ENCODE results near the gene ENDOV.

ENDOV gene

DNA sequence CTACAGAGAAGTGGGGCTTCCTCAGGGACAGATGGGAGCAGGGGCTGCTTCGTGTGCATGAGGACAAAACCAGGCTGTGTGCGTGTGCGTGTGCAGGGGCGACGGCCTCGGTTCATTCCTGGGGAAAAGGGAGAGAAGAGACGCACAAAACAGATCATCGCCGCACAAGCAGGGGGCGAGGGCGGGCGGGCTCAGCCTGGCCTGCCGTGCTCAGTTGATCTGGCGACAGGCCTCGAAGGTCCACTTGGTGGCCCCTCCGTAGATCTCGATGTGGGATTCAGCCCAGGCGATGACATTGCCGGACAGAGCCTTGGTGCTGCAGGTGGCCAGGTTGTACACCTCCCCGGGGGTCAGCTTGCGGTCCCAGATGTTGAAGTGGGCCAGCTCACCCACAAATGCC lies 55.6 kb downstream of the ENDOV start:
- Histone ChIP-seq H3K27me3 (ENCODE audit: insufficient read depth, low read length) (peaks cover 33% of the 10 kb centered on the region), H3K36me3 (ENCODE audit: insufficient read depth, low read length) (no peaks in the 10 kb centered on the region)

DNA sequence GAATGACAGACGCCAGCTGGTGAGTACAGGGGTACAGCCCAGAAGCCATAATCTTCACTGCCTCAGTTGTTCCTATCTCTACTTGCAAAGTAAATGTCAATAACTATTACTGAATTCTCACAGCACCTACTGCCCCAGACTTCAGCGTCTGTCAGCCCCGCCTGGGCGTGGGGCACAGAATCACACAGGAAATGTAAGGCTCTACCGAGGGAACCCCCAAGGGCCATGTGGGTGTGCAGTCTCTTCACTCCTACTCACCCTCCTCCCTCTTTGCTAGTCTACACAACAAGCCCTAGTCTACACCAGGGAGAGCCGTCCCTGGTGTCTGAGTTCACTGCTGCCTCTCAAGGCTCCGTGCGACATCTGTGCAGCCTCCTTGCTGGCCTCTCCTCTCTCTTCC lies 57.0 kb downstream of the ENDOV start:
- H3K4me3 ChIP-seq (ENCODE audit: low read depth, low read length): no peak overlapping the region
- no peaks in the 10 kb centered on the region for H3K4me1 ChIP-seq (ENCODE audit: control insufficient read depth, insufficient read depth, low read length, unreplicated experiment)
- H3K27ac ChIP-seq (ENCODE audit: low read depth, low read length): no peak overlapping the region
- H3K79me2 ChIP-seq (ENCODE audit: control insufficient read depth, insufficient read depth, low read length, unreplicated experiment): no peaks in the 10 kb centered on the region
- H3K36me3 ChIP-seq (ENCODE audit: insufficient read depth, low read length): no peaks in the 10 kb centered on the region
- H2AFZ ChIP-seq (ENCODE audit: low read length, unreplicated experiment): no peak overlapping the region
- H3K27me3 ChIP-seq (ENCODE audit: insufficient read depth, low read length): peaks cover 45% of the 10 kb centered on the region

More for the DNA sequence above, 55.6 kb downstream of the ENDOV start:
- Histone ChIP-seq H2AFZ (ENCODE audit: low read length, unreplicated experiment) (no peak overlapping the region), H3K27ac (ENCODE audit: low read depth, low read length) (no peak overlapping the region), H3K79me2 (ENCODE audit: control insufficient read depth, insufficient read depth, low read length, unreplicated experiment) (no peaks in the 10 kb centered on the region), H3K4me3 (ENCODE audit: low read depth, low read length) (no peak overlapping the region), H3K4me1 (ENCODE audit: control insufficient read depth, insufficient read depth, low read length, unreplicated experiment) (no peaks in the 10 kb centered on the region)

DNA sequence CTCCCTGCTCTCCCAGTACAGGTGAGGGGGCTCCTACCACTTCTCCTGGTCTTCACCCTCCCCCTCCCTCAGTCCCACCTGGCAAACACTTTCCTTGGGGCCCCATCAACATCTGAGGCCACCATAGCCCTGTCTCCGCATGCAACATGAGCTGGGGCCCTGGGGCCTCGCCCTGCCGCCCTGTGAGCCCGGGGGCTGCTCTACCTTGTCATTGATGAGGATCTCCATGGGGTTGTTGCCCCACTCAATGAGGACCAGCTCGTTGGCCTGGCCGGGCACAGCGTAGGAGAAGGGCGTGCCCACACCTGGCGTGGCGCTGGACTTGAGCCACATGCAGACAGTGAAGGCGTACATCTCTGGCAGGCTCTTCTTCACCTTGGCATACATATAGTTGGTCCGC lies 58.0 kb downstream of the ENDOV start:
- H3K36me3 ChIP-seq (ENCODE audit: insufficient read depth, low read length): no peaks in the 10 kb centered on the region

DNA sequence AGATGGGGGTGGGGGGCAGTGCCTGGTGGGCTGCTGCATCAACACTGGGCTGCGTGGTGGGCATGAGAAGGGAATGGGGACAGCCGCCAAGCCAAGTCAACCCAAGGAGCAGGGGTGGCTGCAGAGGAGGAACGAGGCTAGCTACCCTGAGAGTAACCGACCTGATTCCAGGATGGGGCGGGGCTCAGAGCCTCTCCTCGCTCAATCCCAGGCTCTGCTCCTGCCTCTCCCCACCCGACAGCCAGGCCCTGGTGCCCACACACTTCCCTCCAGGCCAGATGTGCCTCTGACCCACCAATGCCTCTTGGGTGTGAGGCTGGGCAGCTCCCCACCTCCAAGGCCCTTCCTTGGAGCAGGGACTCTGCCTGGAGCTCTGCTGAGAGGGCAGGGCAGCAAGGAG lies 58.7 kb downstream of the ENDOV start:
- Histone ChIP-seq H3K79me2 (ENCODE audit: control insufficient read depth, insufficient read depth, low read length, unreplicated experiment) (no peaks in the 10 kb centered on the region), H3K4me3 (ENCODE audit: low read depth, low read length) (no peak overlapping the region), H3K27me3 (ENCODE audit: insufficient read depth, low read length) (peaks cover 50% of the 10 kb centered on the region), H3K4me1 (ENCODE audit: control insufficient read depth, insufficient read depth, low read length, unreplicated experiment) (no peaks in the 10 kb centered on the region), H3K36me3 (ENCODE audit: insufficient read depth, low read length) (no peaks in the 10 kb centered on the region), H2AFZ (ENCODE audit: low read length, unreplicated experiment) (no peak overlapping the region), H3K27ac (ENCODE audit: low read depth, low read length) (no peak overlapping the region)

More for the DNA sequence above, 58.0 kb downstream of the ENDOV start:
- no peak overlapping the region for H2AFZ ChIP-seq (ENCODE audit: low read length, unreplicated experiment)
- peaks cover 50% of the 10 kb centered on the region for H3K27me3 ChIP-seq (ENCODE audit: insufficient read depth, low read length)
- H3K79me2 ChIP-seq (ENCODE audit: control insufficient read depth, insufficient read depth, low read length, unreplicated experiment): no peaks in the 10 kb centered on the region
- no peaks in the 10 kb centered on the region for H3K4me1 ChIP-seq (ENCODE audit: control insufficient read depth, insufficient read depth, low read length, unreplicated experiment)
- H3K27ac ChIP-seq (ENCODE audit: low read depth, low read length): no peak overlapping the region
- H3K4me3 ChIP-seq (ENCODE audit: low read depth, low read length): no peak overlapping the region

DNA sequence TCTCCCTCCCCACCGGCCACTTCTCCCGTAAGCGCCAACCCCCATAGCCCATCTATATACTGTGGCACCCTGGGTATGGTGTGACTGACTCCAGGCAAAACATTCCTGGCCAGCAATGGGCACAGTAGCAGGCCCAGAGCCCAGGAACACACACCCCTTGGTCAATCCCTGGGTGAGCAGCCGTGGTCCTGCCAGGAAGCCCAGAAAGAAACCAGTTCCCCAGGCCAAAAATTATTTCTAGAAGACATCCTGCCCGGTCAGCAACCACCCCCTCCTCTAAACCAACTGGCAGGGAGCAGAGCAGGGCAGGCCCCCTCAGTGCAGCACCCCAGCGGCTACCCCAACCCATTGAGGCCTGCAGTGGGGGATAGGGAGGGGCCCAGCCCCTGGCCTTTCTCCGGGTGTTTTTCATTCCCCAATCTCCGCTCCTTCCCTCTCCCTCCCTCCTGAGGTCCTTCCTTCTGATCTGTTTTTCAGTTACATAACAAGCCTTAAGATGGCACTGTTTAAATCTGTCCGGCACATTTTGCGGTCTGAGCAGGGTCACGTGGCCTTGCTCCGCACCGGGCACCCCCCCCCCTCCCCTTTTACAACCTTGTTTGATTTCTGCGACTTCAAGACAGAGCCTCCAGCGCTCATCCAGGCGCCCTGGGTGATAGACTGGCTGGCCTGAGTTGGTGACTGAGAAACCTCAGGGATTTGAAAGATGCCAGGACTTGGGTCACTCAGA lies 59.4 kb downstream of the ENDOV start:
- Histone ChIP-seq H3K27me3 (ENCODE audit: insufficient read depth, low read length) (peaks cover 50% of the 10 kb centered on the region), H3K4me3 (ENCODE audit: low read depth, low read length) (peak overlapping the region; percentile 68), H3K27ac (ENCODE audit: low read depth, low read length) (no peak overlapping the region), H3K79me2 (ENCODE audit: control insufficient read depth, insufficient read depth, low read length, unreplicated experiment) (no peaks in the 10 kb centered on the region), H2AFZ (ENCODE audit: low read length, unreplicated experiment) (no peak overlapping the region), H3K36me3 (ENCODE audit: insufficient read depth, low read length) (no peaks in the 10 kb centered on the region), H3K4me1 (ENCODE audit: control insufficient read depth, insufficient read depth, low read length, unreplicated experiment) (no peaks in the 10 kb centered on the region)

DNA sequence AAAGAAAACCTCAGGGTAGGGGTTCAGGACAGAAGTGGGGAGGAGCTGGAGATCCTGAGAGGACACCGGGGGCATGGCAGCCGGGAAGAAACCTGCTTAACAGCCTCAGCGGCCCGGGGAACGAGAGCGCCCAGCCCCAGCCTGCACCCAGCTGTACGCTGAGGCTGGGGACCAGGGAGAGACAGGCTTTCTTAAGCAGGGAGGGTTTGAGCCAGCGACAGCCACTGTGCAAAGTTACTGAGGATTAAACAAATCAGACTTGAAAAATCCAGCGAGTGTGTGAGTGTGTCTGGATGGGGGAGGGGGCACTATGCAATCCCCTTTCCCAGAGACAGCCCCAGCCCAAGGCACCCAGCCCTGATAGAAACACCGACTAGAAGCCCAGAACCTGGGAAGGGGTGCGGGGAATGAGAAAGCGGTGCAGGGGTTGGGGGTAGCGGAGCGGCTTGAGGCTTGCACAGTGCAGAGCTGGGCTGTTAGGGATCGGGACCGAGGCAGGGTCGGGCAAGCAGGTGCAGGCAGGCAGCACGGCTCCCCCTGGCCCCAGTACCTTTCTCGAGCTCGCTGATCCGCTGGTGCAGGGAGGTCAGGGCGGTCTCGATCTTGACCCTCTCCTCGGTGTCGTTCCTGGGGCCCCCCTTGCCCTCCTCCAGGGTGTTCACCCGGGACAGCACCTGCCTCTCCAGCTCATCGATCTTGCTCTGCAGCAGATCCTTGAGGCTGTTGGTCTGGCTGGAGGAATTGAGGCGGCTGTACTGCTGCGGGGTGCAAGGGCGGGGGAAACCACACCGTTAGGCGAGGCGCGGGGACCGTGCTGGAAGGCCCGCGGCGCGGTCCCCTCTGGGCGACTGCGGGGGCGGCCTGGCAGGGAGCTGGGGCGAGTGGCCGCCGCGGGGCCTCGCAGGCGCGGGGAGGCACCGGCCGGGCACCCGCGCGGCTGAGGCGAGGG lies 60.3 kb downstream of the ENDOV start:
- no peak overlapping the region for H3K27ac ChIP-seq (ENCODE audit: low read depth, low read length)
- no peaks in the 10 kb centered on the region for H3K36me3 ChIP-seq (ENCODE audit: insufficient read depth, low read length)
- no peaks in the 10 kb centered on the region for H3K79me2 ChIP-seq (ENCODE audit: control insufficient read depth, insufficient read depth, low read length, unreplicated experiment)
- H3K4me1 ChIP-seq (ENCODE audit: control insufficient read depth, insufficient read depth, low read length, unreplicated experiment): no peaks in the 10 kb centered on the region
- peaks cover 51% of the 10 kb centered on the region for H3K27me3 ChIP-seq (ENCODE audit: insufficient read depth, low read length)
- H2AFZ ChIP-seq (ENCODE audit: low read length, unreplicated experiment): no peak overlapping the region
- H3K4me3 ChIP-seq (ENCODE audit: low read depth, low read length): peak overlapping the region; percentile 68

DNA sequence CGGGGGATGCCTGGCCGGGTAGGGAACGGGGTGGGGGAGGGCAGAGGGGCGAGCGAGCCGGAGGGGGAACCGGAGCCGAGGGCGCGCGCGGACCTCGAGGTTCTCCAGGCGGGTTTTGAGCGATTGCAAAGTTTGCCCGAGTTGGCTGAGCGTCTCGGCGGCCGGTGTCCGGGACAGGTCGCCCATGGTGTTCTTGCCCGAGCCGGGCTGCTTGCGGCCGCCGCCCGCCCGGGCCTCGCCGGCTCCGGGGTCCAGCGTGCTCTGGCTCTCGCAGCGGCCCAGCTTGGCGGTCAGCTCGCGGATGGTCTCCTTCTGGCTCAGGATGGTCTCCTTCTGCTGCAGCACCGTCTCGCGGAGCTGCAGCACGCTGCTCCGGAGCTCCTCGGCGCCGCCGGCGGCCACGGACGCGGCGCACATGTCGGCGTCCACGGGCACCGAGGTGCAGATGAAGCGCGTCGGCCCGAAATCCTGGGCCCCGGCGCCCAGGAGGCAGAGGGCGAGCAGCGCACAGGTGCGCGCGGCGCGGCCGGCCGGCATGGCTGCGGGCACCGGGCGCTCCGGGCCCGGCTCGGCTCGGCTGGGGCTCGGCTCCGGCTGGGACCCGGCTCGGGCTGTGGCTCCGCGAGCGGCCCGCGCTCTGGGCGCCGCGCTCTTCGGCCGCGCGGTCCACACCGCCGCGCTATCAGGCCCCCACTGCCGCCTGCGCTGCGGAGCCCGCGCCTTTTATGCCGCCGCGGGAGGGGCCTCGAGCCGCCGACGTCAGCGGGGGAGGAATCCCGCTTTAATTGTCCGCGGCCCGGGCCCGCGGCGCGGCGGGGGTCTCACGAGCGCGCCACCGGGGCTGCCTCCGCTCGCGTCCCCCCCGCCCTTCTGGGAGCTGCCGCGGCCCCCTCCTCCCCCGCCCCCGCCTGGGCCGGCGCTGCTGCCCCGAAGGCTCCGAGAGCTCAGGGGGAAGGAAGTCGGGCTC lies 61.2 kb downstream of the ENDOV start, which contains the start of gene NPTX1:
TSS of gene NPTX1 (minus strand) at position 698 of the 967 bp plus-strand sequence. CDS start at position 537, 161 bp downstream.
- Histone ChIP-seq H3K27me3 (ENCODE audit: insufficient read depth, low read length) (peaks cover 51% of the 10 kb centered on the region), H3K36me3 (ENCODE audit: insufficient read depth, low read length) (no peaks in the 10 kb centered on the region), H3K4me1 (ENCODE audit: control insufficient read depth, insufficient read depth, low read length, unreplicated experiment) (no peaks in the 10 kb centered on the region), H3K4me3 (ENCODE audit: low read depth, low read length) (peak within 1 kb of the TSS; percentile 70), H3K27ac (ENCODE audit: low read depth, low read length) (no peak within 1 kb of the TSS), H2AFZ (ENCODE audit: low read length, unreplicated experiment) (no peak within 1 kb of the TSS), H3K79me2 (ENCODE audit: control insufficient read depth, insufficient read depth, low read length, unreplicated experiment) (no peaks in the 10 kb centered on the region)

DNA sequence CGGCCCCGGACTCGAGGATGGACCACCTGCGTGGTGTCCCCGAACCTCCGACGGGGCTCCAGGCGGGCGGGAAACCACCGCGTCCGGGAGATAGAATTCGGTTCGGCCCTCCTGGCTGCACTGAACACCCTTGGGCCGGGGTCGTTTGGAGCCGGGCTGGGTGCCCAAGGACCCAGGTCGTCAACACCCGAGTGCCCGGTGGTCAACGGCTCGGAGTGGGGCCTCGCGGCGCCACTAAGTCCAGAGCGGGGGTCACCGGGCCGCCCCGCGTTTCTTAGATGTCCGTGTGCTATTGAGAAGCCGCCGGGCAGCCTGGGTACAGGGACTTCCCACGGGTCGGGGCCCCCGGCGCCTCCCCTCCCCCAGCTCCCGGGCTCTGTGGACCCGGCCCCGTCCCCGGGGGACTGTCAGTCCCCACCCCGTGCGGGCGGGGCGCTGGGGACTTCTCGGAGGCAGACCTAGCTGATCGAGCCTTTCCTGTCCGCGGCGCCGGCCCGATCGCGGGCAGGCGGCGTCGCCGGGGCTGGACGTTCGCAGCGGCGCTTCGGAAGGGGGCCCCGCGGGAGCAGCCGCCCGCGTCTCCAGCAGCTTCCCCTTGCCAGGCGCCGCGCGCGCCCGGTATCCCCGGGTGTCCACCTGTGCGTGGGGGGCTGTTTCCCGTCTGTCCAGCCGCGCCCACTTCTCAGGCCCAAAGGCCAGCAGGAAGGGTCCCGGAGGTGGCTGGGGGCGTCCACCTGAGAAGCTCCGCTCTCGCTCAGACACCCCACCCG lies 62.1 kb downstream of the ENDOV start:
- Histone ChIP-seq H3K27ac (ENCODE audit: low read depth, low read length) (no peak overlapping the region), H3K36me3 (ENCODE audit: insufficient read depth, low read length) (no peaks in the 10 kb centered on the region), H3K4me3 (ENCODE audit: low read depth, low read length) (peak overlapping the region; percentile 70), H3K4me1 (ENCODE audit: control insufficient read depth, insufficient read depth, low read length, unreplicated experiment) (no peaks in the 10 kb centered on the region), H2AFZ (ENCODE audit: low read length, unreplicated experiment) (no peak overlapping the region), H3K79me2 (ENCODE audit: control insufficient read depth, insufficient read depth, low read length, unreplicated experiment) (no peaks in the 10 kb centered on the region), H3K27me3 (ENCODE audit: insufficient read depth, low read length) (peaks cover 50% of the 10 kb centered on the region)

DNA sequence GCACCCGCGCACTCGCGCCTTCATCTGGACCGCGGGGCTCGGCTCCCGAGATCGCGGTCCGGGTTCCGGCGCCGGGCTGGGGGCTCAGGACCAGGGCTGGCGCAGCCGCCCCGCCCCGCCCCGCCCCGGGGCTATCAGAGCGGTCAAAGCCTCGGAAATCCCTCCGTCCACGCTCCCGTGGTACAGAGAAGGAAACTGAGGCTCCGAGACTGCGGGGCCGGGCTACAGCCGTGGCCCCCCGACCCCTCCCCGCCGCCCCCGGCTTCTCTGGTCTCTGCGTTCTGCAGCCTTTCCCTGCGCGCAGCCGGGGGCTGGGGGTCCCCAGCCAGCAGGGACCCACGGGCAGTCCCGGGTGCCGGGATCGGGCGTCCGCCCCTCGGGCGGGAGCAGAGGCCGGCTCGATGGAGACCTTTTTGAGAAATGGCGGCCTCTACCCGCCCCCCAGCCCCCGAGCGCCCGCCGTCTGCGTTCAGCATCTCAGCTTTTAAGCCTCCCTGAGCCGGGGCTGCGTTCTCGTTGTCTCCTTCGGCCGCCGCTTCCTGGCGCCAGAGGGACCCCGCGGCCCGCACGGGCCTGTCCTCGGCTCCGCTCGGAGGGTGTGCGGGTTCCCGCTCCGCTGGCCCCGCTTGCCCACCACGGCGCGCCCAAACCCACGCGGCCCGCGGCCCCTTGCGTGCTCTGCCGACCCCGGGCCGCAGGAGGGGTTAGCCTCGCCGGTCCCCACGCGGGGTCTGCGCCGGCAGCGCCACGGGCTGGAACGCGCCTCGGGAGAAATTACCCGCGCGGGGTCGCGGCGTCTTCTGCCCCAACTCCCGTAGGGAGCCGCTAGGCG lies 62.9 kb downstream of the ENDOV start:
- H3K36me3 ChIP-seq (ENCODE audit: insufficient read depth, low read length): no peaks in the 10 kb centered on the region
- H3K27me3 ChIP-seq (ENCODE audit: insufficient read depth, low read length): peaks cover 46% of the 10 kb centered on the region
- H3K4me3 ChIP-seq (ENCODE audit: low read depth, low read length): peak overlapping the region; percentile 70
- no peak overlapping the region for H2AFZ ChIP-seq (ENCODE audit: low read length, unreplicated experiment)
- no peaks in the 10 kb centered on the region for H3K79me2 ChIP-seq (ENCODE audit: control insufficient read depth, insufficient read depth, low read length, unreplicated experiment)
- peaks cover 5% of the 10 kb centered on the region for H3K4me1 ChIP-seq (ENCODE audit: control insufficient read depth, insufficient read depth, low read length, unreplicated experiment)
- no peak overlapping the region for H3K27ac ChIP-seq (ENCODE audit: low read depth, low read length)
